HG03432 (cell line): ENCODE results near the gene ZBTB20.

Experiments used
- ATAC-seq: cut with Tn5 transposase; IDR thresholded peaks from one replicate; pipeline ENCODE4 v1.9.1; 2021; ENCODE audit warnings: mild to moderate bottlenecking, moderate library complexity; ENCODE audit not compliant: unreplicated experiment

ZBTB20 gene

GRCh38 chr3:114320246-114320645 is 826.8 kb downstream of the ZBTB20 start:
- ATAC-seq, result no peak

DNA sequence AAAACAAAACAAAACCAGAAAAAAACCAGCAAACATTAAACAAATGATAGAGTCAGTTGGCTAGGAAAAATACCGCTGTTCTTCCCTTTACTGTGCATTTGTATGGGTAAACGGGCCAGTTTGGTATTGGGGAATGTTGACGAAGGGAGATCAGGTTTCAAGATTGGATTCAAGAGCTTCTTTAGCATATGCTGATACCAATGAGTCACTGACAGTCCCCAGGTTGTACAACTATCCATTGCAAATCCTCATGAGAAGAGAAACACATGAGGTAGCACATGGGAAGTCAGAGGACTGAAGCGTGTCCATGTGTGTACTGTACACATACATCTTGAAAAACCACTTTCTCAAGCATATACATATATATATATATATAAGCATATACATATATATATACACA is 827.6 kb downstream of the ZBTB20 start:
- ATAC-seq, result no peak

- no peak for ATAC-seq
Measured at GRCh38 chr3:114318295-114318694, 828.8 kb downstream of the ZBTB20 start.

- ATAC-seq, result no peak
Measured at GRCh38 chr3:114314282-114314681, 832.8 kb downstream of the ZBTB20 start.

DNA sequence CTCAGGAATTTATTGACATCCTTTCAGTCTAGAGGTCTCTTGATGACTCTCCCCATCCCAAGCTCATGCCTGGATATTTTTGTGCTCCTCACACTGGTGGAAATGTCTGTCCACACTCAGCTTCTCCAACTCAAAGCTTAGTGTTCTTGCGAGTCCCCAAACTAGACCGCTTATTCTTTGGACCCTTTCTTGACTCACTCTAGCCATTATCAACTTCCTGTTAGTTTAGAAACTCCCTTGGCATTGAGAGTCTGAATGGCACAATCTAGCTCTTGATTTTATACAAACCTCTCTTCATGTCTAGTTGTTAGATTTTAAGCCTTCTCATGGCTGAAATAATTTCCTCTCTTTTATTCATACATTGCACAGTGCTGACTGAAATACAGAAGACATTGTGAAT is 833.7 kb downstream of the ZBTB20 start:
- no peak for ATAC-seq

GRCh38 chr3:114310695-114311094 is 836.4 kb downstream of the ZBTB20 start:
- no peak for ATAC-seq

GRCh38 chr3:114308830-114309229 is 838.3 kb downstream of the ZBTB20 start:
- peak; percentile 89 for ATAC-seq

- peak; percentile 22 for ATAC-seq
Measured at GRCh38 chr3:114308377-114308776, 838.7 kb downstream of the ZBTB20 start.

DNA sequence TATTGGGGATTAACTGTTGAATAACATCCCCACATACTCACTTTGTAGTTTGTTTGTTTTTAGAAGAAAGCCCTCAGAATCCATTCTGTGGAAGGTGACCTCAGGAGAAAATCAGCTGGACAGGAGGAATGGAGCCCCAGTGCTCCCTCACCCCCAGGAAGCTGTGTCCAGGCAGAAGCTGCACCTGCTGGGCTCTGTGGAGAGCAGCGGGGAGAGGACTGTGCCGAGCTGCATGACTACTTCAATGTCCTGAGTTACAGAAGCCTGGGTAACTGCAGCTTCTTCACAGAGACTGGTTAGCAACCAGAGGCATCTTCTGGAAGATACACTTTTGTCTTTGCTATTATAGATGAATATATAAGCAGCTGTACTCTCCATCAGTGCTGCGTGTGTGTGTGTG is 839.3 kb downstream of the ZBTB20 start:
- no peak for ATAC-seq

GRCh38 chr3:114307222-114307830 is 839.8 kb downstream of the ZBTB20 start:
- peak; percentile 49 for ATAC-seq

GRCh38 chr3:114299941-114300624 is 847.0 kb downstream of the ZBTB20 start:
- ATAC-seq, result no peak

GRCh38 chr3:114299421-114299820 is 847.7 kb downstream of the ZBTB20 start:
- peak; percentile 53 for ATAC-seq

DNA sequence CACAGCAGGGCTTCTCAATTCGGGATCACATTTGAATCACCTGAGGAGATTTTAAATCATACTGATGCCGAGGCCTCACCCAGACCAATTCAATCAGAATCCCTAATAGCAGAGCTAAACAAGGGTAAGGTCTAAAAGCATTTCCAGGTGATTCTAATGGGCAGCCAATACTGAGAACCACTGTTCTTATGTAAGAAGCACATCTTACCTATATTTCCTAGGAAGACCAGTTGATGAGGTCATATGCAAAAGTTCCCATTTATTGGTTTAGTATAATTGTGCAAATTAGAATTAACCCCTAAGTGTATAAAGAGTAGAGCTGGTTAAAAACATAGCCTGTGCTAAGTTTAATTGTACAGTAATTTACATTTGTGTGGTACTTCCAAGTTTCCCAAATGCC is 851.1 kb downstream of the ZBTB20 start:
- no peak for ATAC-seq

GRCh38 chr3:114294940-114295480 is 852.1 kb downstream of the ZBTB20 start:
- no peak for ATAC-seq

- no peak for ATAC-seq
Measured at GRCh38 chr3:114293838-114294535, 853.1 kb downstream of the ZBTB20 start, which contains the start of gene TIGIT. Gene TIGIT, plus strand, starts transcription at chr3:114294028. Its CDS starts 34 bp downstream, at chr3:114294062.

DNA sequence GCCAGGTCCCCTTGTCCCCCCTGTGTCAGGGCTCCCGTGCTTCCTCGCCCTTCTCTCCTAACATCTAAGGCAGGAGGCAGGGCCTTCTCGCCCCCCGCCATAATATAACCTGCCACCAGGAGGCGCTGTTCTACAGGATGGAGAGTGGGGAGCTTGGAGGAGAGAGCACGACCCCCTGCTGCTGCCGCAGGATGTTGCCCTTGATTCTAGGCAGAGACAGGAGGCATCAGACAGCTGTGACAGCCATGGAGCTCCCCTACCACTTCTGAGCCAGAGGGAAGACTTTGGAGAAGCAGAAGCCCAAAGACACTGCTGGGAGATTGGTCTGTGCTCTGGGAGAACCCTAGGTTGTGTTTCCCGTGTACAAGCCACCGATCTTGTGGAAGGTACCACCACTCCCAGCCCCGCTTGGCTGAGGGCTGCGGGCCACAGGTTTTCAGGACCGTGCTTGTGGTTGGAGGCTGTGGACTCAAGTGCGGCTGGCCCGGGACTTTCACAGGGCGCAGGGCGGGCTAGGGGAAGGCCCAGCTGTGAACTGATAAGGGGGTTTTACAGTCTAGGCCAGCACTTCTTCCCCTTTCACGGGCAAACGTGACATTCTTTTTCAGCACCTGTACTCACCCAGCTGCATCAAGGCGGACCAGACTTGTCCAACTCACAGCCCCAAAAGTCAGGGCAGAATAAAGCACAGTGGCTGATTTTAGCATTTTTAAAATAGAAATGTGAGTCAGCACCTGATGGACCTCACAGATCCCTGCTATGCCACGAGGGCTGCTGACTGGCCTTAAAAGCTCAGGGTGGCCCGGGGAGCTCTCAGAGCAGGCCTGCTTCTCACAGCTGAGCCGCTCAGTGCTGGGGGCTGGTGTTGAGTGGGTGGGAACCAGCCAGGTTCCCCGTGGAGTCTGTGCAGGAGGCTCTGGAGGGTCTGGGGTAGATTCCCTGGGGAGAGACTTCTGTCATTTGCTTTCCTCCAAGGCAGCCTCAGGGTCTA is 855.9 kb downstream of the ZBTB20 start:
- peak; percentile 92 for ATAC-seq

- ATAC-seq, result no peak
Measured at GRCh38 chr3:114286266-114286665, 860.8 kb downstream of the ZBTB20 start.

- ATAC-seq, result no peak
Measured at GRCh38 chr3:114285648-114286230, 861.3 kb downstream of the ZBTB20 start.

DNA sequence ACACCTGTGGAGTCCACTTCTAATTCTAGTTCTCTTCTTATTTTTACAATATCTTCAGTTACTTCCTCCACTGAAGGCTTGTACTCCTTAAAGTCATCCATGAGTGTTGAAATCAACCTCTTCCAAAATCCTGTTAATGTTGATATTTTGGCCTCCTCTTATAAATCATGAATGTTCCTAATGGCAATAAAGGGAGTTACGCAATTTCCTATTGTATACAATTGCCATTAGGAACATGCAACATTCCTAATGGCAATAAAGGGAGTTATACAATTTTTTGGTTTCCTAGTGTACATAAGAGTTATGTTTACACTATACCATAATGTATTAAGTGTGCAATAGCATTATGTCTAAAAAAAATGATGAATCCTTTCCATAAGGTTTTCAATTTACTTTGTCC is 862.4 kb downstream of the ZBTB20 start:
- no peak for ATAC-seq
